Hepatocyte (in vitro differentiated cells): ENCODE data around the gene FRG2B.

Experiments used
- EZH2 ChIP-seq: fragments of 200-600 bp; sonication (generic); IDR thresholded peaks from 2 replicates; pipeline ENCODE4 v1.6.1; 2016; ENCODE audit warnings: antibody characterized with exemption, mild to moderate bottlenecking, borderline replicate concordance
- EZH2phosphoT487 ChIP-seq: fragments of 200-600 bp; sonication (generic); IDR thresholded peaks from one replicate; pipeline ENCODE4 v1.6.1; 2018; ENCODE audit warnings: antibody characterized with exemption, mild to moderate bottlenecking, low read depth, moderate library complexity; ENCODE audit not compliant: unreplicated experiment, severe bottlenecking
- TF ChIP-seq, protein P1 (sequence below): fragments of 200-600 bp; sonication (generic); IDR thresholded peaks from 2 replicates; pipeline ENCODE4 v1.5.1; 2016; ENCODE audit warnings: antibody characterized with exemption, mild to moderate bottlenecking; ENCODE audit not compliant: poor library complexity

DNA sequence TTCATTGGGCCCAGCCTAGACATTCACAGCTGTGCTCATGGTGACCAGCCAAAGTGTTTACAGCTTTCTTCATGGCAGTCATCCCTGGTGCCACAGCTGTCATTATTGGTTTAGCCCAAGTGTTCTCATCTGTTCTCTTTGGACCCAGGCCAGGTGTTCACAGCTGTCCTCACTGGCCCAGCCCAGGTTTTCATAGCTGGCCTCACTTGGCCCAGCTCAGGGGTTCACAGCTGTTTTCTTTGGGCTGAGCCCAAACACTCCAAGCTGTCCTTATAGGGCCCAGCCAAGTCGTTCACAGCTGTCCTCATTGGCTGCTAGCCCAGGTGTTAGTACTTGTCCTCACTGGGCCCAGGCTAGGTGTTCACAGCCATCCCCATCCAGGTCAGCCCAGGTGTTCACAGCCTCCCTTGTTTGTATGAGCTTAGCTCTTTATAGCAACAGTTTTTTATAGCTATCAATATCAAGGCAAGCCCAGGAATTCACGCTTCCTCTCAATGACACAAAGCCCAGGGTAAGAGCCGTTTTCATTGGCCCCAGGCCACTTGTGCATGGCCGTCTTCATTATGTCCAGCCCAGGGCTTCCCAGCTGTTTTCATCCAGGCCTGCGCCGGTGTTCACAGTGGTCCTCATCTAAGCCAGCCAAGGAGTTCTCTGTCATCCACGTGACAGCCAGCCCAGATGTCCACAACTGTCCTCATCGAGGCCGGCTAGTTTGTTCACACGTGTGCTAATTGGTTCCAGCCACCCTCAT is 11.6 kb downstream of the FRG2B start:
- TF ChIP-seq, protein P1, sequence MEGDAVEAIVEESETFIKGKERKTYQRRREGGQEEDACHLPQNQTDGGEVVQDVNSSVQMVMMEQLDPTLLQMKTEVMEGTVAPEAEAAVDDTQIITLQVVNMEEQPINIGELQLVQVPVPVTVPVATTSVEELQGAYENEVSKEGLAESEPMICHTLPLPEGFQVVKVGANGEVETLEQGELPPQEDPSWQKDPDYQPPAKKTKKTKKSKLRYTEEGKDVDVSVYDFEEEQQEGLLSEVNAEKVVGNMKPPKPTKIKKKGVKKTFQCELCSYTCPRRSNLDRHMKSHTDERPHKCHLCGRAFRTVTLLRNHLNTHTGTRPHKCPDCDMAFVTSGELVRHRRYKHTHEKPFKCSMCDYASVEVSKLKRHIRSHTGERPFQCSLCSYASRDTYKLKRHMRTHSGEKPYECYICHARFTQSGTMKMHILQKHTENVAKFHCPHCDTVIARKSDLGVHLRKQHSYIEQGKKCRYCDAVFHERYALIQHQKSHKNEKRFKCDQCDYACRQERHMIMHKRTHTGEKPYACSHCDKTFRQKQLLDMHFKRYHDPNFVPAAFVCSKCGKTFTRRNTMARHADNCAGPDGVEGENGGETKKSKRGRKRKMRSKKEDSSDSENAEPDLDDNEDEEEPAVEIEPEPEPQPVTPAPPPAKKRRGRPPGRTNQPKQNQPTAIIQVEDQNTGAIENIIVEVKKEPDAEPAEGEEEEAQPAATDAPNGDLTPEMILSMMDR = no peak
- TF ChIP-seq EZH2phosphoT487 (no peak), EZH2 (no peak)
